Measurements from ENCODE around the gene PID1.
A peak's percentile ranks its signal among the peaks of the same experiment; 100 is the strongest.

Gene PID1

GRCh38 chr2:229162015-229162414 is 109.1 kb downstream of the PID1 start:
- no peak for DNase-seq

- no peak for DNase-seq
Observed at GRCh38 chr2:229160984-229161383, 110.1 kb downstream of the PID1 start.

- DNase-seq = no peak
Observed at GRCh38 chr2:229160180-229160579, 110.9 kb downstream of the PID1 start.

- no peak for DNase-seq
Observed at GRCh38 chr2:229159405-229159804, 111.7 kb downstream of the PID1 start.

GRCh38 chr2:229154381-229154780 is 116.7 kb downstream of the PID1 start:
- DNase-seq = no peak

GRCh38 chr2:229153951-229154350 is 117.1 kb downstream of the PID1 start:
- DNase-seq = no peak

GRCh38 chr2:229153267-229153666 is 117.8 kb downstream of the PID1 start:
- DNase-seq = no peak

- no peak for DNase-seq
Observed at GRCh38 chr2:229152674-229153073, 118.4 kb downstream of the PID1 start.

- DNase-seq = no peak
Observed at GRCh38 chr2:229150317-229150716, 120.8 kb downstream of the PID1 start.

GRCh38 chr2:229141424-229142025 is 129.6 kb downstream of the PID1 start:
- no peak for DNase-seq

- no peak for DNase-seq
Observed at GRCh38 chr2:229137639-229138038, 133.4 kb downstream of the PID1 start.

GRCh38 chr2:229137066-229137465 is 134.0 kb downstream of the PID1 start:
- DNase-seq = no peak

GRCh38 chr2:229133155-229133772 is 137.8 kb downstream of the PID1 start:
- no peak for DNase-seq

GRCh38 chr2:229132236-229132635 is 138.9 kb downstream of the PID1 start:
- DNase-seq = no peak

GRCh38 chr2:229130522-229130921 is 140.6 kb downstream of the PID1 start:
- DNase-seq = no peak

GRCh38 chr2:229129738-229130371 is 141.2 kb downstream of the PID1 start:
- peak; percentile 53 for DNase-seq

- no peak for DNase-seq
Observed at GRCh38 chr2:229127471-229127870, 143.6 kb downstream of the PID1 start.

GRCh38 chr2:229126066-229126465 is 145.0 kb downstream of the PID1 start:
- no peak for DNase-seq

- no peak for DNase-seq
Observed at GRCh38 chr2:229124136-229124535, 147.0 kb downstream of the PID1 start.

- no peak for DNase-seq
Observed at GRCh38 chr2:229118927-229119326, 152.2 kb downstream of the PID1 start.

- DNase-seq = no peak
Observed at GRCh38 chr2:229118336-229118735, 152.8 kb downstream of the PID1 start.

- no peak for DNase-seq
Observed at GRCh38 chr2:229111744-229112143, 159.3 kb downstream of the PID1 start.

GRCh38 chr2:229109195-229109594 is 161.9 kb downstream of the PID1 start:
- no peak for DNase-seq

GRCh38 chr2:229107601-229108000 is 163.5 kb downstream of the PID1 start:
- DNase-seq = no peak

GRCh38 chr2:229104974-229105387 is 166.1 kb downstream of the PID1 start:
- DNase-seq = no peak
